ENCODE measurements around the gene PRCD.
"Not testable (repeated sequence)": the region's sequence is repeated elsewhere in the genome, so short reads cannot be mapped to it uniquely, and the experiment has no call there.

PRCD gene

GRCh38 chr17:76524598-76525512 is 15.0 kb upstream of the PRCD start:
- peak; percentile 48 for DNase-seq (ENCODE audit: low read depth)
- no peak overlapping the region for H3K4me3 ChIP-seq (ENCODE audit: low read depth, low read length)

GRCh38 chr17:76525513-76525833 is 14.4 kb upstream of the PRCD start:
- DNase-seq (ENCODE audit: low read depth); H3K4me3 ChIP-seq (ENCODE audit: low read depth, low read length): not testable (repeated sequence)

GRCh38 chr17:76527016-76527415 is 12.8 kb upstream of the PRCD start:
- DNase-seq (ENCODE audit: low read depth); H3K4me3 ChIP-seq (ENCODE audit: low read depth, low read length): not testable (repeated sequence)

- DNase-seq (ENCODE audit: low read depth), result peak; percentile 83
These were observed 12.3 kb upstream of the PRCD start for GRCh38 chr17:76527430-76528111.

GRCh38 chr17:76528156-76528527 is 11.7 kb upstream of the PRCD start:
- no peak overlapping the region for H3K4me3 ChIP-seq (ENCODE audit: low read depth, low read length)
- DNase-seq (ENCODE audit: low read depth), result no peak

More at GRCh38 chr17:76527430-76528111, 12.3 kb upstream of the PRCD start:
- no peak overlapping the region for H3K4me3 ChIP-seq (ENCODE audit: low read depth, low read length)

GRCh38 chr17:76528528-76529223 is 11.2 kb upstream of the PRCD start:
- DNase-seq (ENCODE audit: low read depth), result no peak
- H3K4me3 ChIP-seq (ENCODE audit: low read depth, low read length), result no peak overlapping the region

- peak; percentile 83 for DNase-seq (ENCODE audit: low read depth)
- H3K4me3 ChIP-seq (ENCODE audit: low read depth, low read length), result no peak overlapping the region
These were observed 10.4 kb upstream of the PRCD start for GRCh38 chr17:76529224-76530094.

- H3K4me3 ChIP-seq (ENCODE audit: low read depth, low read length), result no peak overlapping the region
- peak; percentile 75 for DNase-seq (ENCODE audit: low read depth)
These were observed 9.6 kb upstream of the PRCD start for GRCh38 chr17:76530095-76530723.

- H3K4me3 ChIP-seq (ENCODE audit: low read depth, low read length), result no peak overlapping the region
- DNase-seq (ENCODE audit: low read depth), result no peak
These were observed 8.9 kb upstream of the PRCD start for GRCh38 chr17:76530811-76531485.

GRCh38 chr17:76531486-76532038 is 8.3 kb upstream of the PRCD start:
- DNase-seq (ENCODE audit: low read depth), result no peak

GRCh38 chr17:76532072-76532651 is 7.7 kb upstream of the PRCD start:
- no peak for DNase-seq (ENCODE audit: low read depth)
- no peak overlapping the region for H3K4me3 ChIP-seq (ENCODE audit: low read depth, low read length)

More at GRCh38 chr17:76531486-76532038, 8.3 kb upstream of the PRCD start:
- no peak overlapping the region for H3K4me3 ChIP-seq (ENCODE audit: low read depth, low read length)

GRCh38 chr17:76533640-76534359 is 6.0 kb upstream of the PRCD start:
- not testable (repeated sequence) for H3K4me3 ChIP-seq (ENCODE audit: low read depth, low read length); DNase-seq (ENCODE audit: low read depth)

- DNase-seq (ENCODE audit: low read depth), result no peak
- H3K4me3 ChIP-seq (ENCODE audit: low read depth, low read length), result no peak overlapping the region
These were observed 4.8 kb upstream of the PRCD start for GRCh38 chr17:76534831-76535732.

GRCh38 chr17:76535788-76536510 is 3.9 kb upstream of the PRCD start:
- no peak for DNase-seq (ENCODE audit: low read depth)
- peak overlapping the region; percentile 55 for H3K4me3 ChIP-seq (ENCODE audit: low read depth, low read length)

GRCh38 chr17:76536511-76537287 is 3.1 kb upstream of the PRCD start:
- DNase-seq (ENCODE audit: low read depth), result no peak
- H3K4me3 ChIP-seq (ENCODE audit: low read depth, low read length), result peak overlapping the region; percentile 55
